ENCODE measurements around the gene RHBDL3.

RHBDL3 gene

DNA sequence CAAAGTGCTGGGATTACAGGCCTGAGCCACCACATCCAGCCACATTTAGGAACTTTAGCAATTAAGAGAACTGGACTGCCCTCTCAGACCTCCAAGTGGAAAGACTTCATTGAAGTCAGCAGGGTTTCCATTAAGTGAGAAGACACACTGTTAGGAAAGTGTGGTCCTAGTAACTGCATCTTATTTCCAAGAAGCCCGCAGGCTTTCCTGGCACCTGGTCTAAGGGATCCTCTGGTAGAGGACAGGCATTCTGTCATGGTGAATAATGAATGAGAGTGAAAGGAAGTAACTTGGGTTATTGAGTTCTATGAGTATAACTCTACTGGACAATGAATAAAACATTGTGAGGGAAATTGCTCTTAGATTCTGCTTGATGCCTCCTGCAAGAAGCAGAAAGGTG, 62.3 kb downstream of the RHBDL3 start:
- TF ChIP-seq, protein P1, sequence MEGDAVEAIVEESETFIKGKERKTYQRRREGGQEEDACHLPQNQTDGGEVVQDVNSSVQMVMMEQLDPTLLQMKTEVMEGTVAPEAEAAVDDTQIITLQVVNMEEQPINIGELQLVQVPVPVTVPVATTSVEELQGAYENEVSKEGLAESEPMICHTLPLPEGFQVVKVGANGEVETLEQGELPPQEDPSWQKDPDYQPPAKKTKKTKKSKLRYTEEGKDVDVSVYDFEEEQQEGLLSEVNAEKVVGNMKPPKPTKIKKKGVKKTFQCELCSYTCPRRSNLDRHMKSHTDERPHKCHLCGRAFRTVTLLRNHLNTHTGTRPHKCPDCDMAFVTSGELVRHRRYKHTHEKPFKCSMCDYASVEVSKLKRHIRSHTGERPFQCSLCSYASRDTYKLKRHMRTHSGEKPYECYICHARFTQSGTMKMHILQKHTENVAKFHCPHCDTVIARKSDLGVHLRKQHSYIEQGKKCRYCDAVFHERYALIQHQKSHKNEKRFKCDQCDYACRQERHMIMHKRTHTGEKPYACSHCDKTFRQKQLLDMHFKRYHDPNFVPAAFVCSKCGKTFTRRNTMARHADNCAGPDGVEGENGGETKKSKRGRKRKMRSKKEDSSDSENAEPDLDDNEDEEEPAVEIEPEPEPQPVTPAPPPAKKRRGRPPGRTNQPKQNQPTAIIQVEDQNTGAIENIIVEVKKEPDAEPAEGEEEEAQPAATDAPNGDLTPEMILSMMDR (conservative IDR thresholded peaks at IDR 0.05; ENCODE audit: control insufficient read depth, insufficient read depth, low read depth, low read length) = no peak

DNA sequence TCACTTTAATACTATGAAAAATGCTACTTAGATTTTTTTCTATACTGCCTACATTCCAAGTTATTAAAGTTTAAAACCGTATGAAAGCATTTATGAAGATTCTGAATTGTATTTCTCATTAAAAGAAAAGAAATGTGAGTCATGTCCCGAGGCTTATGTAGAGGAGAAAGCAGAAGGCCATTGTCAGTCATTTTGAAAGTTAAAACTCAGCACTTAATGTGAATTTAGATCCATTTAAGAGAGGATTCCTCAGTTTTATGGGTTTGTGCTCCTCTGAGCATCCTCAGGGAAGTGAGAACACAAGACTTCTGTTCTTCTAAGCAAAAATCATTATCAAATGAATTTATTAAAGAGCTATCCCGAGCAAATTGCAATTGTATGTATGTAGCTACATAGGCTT, 64.5 kb downstream of the RHBDL3 start:
- TF ChIP-seq, protein P1 (conservative IDR thresholded peaks at IDR 0.05; ENCODE audit: control insufficient read depth, insufficient read depth, low read depth, low read length) = no peak
- H3K4me3 ChIP-seq (ENCODE audit: control insufficient read depth, low read depth, low read length) = no peak overlapping the region
- no peak for DNase-seq (ENCODE audit: low read depth)

More for the DNA sequence above, 62.3 kb downstream of the RHBDL3 start:
- no peak overlapping the region for H3K4me3 ChIP-seq (ENCODE audit: control insufficient read depth, low read depth, low read length)
- DNase-seq (ENCODE audit: low read depth) = no peak

- H3K4me3 ChIP-seq (ENCODE audit: control insufficient read depth, low read depth, low read length) = no peak overlapping the region
- TF ChIP-seq, protein P1 (conservative IDR thresholded peaks at IDR 0.05; ENCODE audit: control insufficient read depth, insufficient read depth, low read depth, low read length) = no peak
- DNase-seq (ENCODE audit: low read depth) = no peak
Measured at GRCh38 chr17:32331243-32332040, 65.8 kb downstream of the RHBDL3 start.

- DNase-seq (ENCODE audit: low read depth) = no peak
- TF ChIP-seq, protein P1 (conservative IDR thresholded peaks at IDR 0.05; ENCODE audit: control insufficient read depth, insufficient read depth, low read depth, low read length) = no peak
- H3K4me3 ChIP-seq (ENCODE audit: control insufficient read depth, low read depth, low read length) = no peak overlapping the region
Measured at GRCh38 chr17:32333187-32333586, 67.6 kb downstream of the RHBDL3 start.

DNA sequence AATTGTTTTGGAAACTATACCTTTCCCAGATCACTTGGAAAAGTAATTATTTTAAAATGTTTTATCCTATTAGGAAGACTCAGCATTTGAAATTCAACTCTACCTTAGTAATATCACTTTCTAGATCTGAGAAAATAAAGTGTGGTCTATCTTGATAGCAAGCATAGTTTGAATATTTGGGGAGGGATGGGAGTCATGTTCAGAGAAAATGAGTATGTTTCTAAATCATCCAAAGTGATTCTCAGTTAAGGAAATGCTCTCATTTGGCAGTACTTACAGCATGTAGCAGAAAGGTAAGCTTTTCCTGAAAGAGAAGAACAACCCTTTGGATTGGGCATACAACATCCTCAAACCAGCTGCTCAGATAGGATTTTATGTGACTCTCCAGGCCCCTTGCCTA, 69.4 kb downstream of the RHBDL3 start:
- TF ChIP-seq, protein P1 (conservative IDR thresholded peaks at IDR 0.05; ENCODE audit: control insufficient read depth, insufficient read depth, low read depth, low read length) = no peak
- no peak overlapping the region for H3K4me3 ChIP-seq (ENCODE audit: control insufficient read depth, low read depth, low read length)
- DNase-seq (ENCODE audit: low read depth) = no peak

DNA sequence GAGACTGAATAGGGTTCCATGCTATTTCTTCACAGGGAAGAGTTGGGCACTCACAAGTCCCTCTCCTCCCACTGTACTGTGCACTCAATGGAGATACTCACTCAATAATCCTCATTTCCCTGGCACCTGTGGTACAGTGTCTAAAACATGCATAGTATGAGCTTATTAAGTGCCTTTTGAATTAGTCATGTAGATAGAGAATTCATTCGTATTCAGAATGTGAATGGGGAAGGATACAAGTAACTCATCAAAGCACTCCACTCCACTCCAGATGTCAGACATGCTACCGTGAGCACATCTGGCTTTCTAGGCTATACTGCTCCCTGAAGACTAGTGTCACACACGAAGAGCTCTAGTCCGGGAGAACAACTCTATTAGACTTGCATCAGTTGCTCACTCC, 70.1 kb downstream of the RHBDL3 start:
- H3K4me3 ChIP-seq (ENCODE audit: control insufficient read depth, low read depth, low read length) = no peak overlapping the region
- TF ChIP-seq, protein P1 (conservative IDR thresholded peaks at IDR 0.05; ENCODE audit: control insufficient read depth, insufficient read depth, low read depth, low read length) = no peak
- peak; percentile 72 for DNase-seq (ENCODE audit: low read depth)

Data from fibroblast of mammary gland (primary cell).